GM12874 (cell line): ENCODE measurements around the gene WSB1.

Source experiments
- CTCF ChIP-seq: IDR thresholded peaks from 2 replicates; pipeline ENCODE4 v1.5.1; 2011; ENCODE audit warnings: low read depth, mild to moderate bottlenecking, control low read depth, low read length, moderate library complexity; ENCODE audit not compliant: insufficient read depth

WSB1 gene

GRCh38 chr17:27310565-27311110 is 16.7 kb downstream of the WSB1 start:
- TF ChIP-seq CTCF: no peak

GRCh38 chr17:27313301-27313700 is 19.4 kb downstream of the WSB1 start:
- no peak for TF ChIP-seq CTCF

- TF ChIP-seq CTCF: no peak
Measured at GRCh38 chr17:27315322-27315721, 21.4 kb downstream of the WSB1 start.

GRCh38 chr17:27315796-27316465 is 22.0 kb downstream of the WSB1 start:
- TF ChIP-seq CTCF: no peak

GRCh38 chr17:27318228-27318627 is 24.3 kb downstream of the WSB1 start:
- no peak for TF ChIP-seq CTCF

GRCh38 chr17:27318633-27319032 is 24.7 kb downstream of the WSB1 start:
- no peak for TF ChIP-seq CTCF

GRCh38 chr17:27319541-27320221 is 25.8 kb downstream of the WSB1 start:
- no peak for TF ChIP-seq CTCF
